GM21529 (cell line): ENCODE results near the gene SLX4IP.

Experiments
- ATAC-seq: cut with Tn5 transposase; IDR thresholded peaks from one replicate; pipeline ENCODE4 v1.9.1; 2021; ENCODE audit not compliant: unreplicated experiment

Gene SLX4IP

GRCh38 chr20:10492844-10493243 is 57.7 kb downstream of the SLX4IP start:
- ATAC-seq: no peak

- ATAC-seq: no peak
These were observed 60.1 kb downstream of the SLX4IP start for GRCh38 chr20:10495173-10495572.

GRCh38 chr20:10496465-10496864 is 61.4 kb downstream of the SLX4IP start:
- no peak for ATAC-seq

- no peak for ATAC-seq
These were observed 62.2 kb downstream of the SLX4IP start for GRCh38 chr20:10497283-10497682.

GRCh38 chr20:10497791-10498190 is 62.7 kb downstream of the SLX4IP start:
- no peak for ATAC-seq

- ATAC-seq: no peak
These were observed 63.1 kb downstream of the SLX4IP start for GRCh38 chr20:10498200-10498599.

GRCh38 chr20:10501402-10501801 is 66.3 kb downstream of the SLX4IP start:
- ATAC-seq: no peak

GRCh38 chr20:10502098-10502526 is 67.0 kb downstream of the SLX4IP start:
- no peak for ATAC-seq

- no peak for ATAC-seq
These were observed 69.5 kb downstream of the SLX4IP start for GRCh38 chr20:10504608-10504993.

GRCh38 chr20:10504994-10505730 is 70.1 kb downstream of the SLX4IP start:
- ATAC-seq: no peak

GRCh38 chr20:10505827-10506226 is 70.7 kb downstream of the SLX4IP start:
- no peak for ATAC-seq

- ATAC-seq: no peak
These were observed 71.9 kb downstream of the SLX4IP start for GRCh38 chr20:10507052-10507451.

GRCh38 chr20:10508060-10508459 is 73.0 kb downstream of the SLX4IP start:
- ATAC-seq: no peak

- no peak for ATAC-seq
These were observed 73.6 kb downstream of the SLX4IP start for GRCh38 chr20:10508468-10509251.

GRCh38 chr20:10509376-10509775 is 74.3 kb downstream of the SLX4IP start:
- no peak for ATAC-seq

GRCh38 chr20:10510216-10510615 is 75.1 kb downstream of the SLX4IP start:
- ATAC-seq: no peak

- no peak for ATAC-seq
These were observed 76.0 kb downstream of the SLX4IP start for GRCh38 chr20:10511170-10511508.

- ATAC-seq: peak; percentile 99
These were observed 76.6 kb downstream of the SLX4IP start for GRCh38 chr20:10511509-10512251.

- no peak for ATAC-seq
These were observed 78.0 kb downstream of the SLX4IP start for GRCh38 chr20:10513061-10513460.

GRCh38 chr20:10513931-10514575 is 78.9 kb downstream of the SLX4IP start:
- ATAC-seq: peak; percentile 24

- no peak for ATAC-seq
These were observed 81.4 kb downstream of the SLX4IP start for GRCh38 chr20:10516529-10516928.
